Bronchial smooth muscle cell (primary cell): ENCODE measurements around the gene NHSL1. TPM values are rescaled to one million over a fixed set of nuclear protein-coding genes. Genes with fewer than 3 reads are reported as not detected.

Experiments
- total RNA-seq: library from RNA; depleted of rRNA; stranded (reverse); fragments of >200 nt; gene quantifications from 2 replicates; pipeline ENCODE4 v1.2.1, GENCODE V29; 2014

Gene NHSL1, protein sequence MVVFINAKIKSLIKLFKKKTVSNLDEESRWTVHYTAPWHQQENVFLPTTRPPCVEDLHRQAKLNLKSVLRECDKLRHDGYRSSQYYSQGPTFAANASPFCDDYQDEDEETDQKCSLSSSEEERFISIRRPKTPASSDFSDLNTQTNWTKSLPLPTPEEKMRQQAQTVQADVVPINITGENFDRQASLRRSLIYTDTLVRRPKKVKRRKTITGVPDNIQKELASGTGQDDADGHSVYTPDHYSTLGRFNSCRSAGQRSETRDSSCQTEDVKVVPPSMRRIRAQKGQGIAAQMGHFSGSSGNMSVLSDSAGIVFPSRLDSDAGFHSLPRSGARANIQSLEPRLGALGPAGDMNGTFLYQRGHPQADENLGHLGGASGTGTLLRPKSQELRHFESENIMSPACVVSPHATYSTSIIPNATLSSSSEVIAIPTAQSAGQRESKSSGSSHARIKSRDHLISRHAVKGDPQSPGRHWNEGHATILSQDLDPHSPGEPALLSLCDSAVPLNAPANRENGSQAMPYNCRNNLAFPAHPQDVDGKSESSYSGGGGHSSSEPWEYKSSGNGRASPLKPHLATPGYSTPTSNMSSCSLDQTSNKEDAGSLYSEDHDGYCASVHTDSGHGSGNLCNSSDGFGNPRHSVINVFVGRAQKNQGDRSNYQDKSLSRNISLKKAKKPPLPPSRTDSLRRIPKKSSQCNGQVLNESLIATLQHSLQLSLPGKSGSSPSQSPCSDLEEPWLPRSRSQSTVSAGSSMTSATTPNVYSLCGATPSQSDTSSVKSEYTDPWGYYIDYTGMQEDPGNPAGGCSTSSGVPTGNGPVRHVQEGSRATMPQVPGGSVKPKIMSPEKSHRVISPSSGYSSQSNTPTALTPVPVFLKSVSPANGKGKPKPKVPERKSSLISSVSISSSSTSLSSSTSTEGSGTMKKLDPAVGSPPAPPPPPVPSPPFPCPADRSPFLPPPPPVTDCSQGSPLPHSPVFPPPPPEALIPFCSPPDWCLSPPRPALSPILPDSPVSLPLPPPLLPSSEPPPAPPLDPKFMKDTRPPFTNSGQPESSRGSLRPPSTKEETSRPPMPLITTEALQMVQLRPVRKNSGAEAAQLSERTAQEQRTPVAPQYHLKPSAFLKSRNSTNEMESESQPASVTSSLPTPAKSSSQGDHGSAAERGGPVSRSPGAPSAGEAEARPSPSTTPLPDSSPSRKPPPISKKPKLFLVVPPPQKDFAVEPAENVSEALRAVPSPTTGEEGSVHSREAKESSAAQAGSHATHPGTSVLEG (N-terminal part only)
- total RNA-seq = 15.6 and 19.7 TPM in 2 replicates

DNA sequence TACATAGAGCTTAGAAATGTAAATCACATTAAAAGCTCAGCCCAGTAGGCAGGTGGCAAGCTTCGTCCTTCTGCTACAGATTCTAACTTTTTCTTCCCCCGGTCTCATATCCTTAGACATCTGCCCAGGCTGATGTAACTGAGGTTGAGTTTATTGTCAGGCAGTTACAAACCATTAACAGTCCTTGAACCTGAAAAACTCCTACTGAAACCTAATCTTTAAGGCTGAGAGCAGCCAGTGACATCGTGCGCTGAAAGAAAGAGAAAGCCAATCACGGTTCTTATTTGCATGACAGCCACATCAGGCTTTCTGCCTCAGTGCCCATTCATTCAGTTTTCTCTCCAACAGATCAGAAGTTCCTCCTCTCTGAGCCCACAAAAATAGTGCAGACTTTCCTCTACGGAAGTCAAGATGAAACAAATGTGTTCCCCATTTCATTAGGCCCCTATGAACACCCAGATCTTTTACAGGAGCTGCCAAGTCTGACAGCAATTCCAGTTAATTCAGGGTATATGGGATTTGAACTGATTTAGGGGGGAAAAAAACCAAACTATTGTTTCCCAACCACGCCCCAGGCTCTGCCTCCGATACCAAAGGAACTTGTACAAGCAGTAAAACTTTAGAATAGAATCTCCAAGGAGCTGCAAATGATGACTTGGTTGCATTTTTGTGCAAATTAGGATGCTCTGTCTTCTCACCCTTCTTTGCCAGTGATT is at the start of gene NHSL1:
NHSL1 (minus strand) TSS at position 192 of the 716 bp plus-strand sequence. CDS start 204 bp downstream, outside the sequence.

DNA sequence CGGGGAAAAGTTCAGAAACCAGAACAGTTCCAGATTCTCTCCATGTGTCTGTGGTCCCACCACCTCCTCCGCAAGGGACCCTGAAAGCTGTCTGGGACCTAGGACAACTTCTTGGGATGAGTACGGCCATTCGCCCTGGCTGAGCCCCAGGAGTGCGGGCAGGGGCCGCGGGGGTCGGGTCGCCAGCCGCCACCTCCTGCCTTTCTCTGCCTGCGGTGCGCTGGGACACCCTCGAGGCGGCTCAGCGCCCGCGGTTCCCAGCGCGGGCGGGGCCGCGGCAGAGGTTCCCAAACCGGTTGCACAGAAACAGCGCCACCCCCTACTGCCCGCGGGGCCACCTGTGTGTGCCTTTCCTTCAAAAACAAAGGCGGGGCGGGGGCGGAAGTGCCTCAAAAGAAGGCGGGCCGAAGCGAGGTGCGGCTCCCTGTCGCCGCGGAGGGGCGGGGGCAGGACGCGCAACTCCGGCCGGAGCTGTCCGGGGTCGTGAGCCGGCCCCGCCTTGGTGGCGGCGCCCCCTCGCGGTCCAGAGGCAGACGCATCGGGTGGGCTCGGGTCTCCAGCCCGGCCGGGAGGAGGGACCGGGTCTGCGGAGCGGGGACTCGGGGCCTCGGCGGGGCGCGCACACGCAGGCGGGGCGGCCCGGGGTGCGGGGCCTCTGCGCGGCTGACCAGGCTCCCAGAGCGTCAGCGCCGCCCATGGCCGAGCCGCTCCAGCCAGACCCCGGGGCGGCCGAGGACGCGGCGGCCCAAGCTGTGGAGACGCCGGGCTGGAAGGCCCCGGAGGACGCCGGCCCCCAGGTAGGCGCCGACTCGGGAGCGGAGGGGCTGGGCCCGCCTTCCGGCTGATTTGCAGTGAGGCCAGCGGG is 95.3 kb downstream of the NHSL1 start, which contains the start of gene HEBP2:
HEBP2 (plus strand) TSS at position 423 of the 865 bp plus-strand sequence; CDS start at position 696, 273 bp downstream.

DNA sequence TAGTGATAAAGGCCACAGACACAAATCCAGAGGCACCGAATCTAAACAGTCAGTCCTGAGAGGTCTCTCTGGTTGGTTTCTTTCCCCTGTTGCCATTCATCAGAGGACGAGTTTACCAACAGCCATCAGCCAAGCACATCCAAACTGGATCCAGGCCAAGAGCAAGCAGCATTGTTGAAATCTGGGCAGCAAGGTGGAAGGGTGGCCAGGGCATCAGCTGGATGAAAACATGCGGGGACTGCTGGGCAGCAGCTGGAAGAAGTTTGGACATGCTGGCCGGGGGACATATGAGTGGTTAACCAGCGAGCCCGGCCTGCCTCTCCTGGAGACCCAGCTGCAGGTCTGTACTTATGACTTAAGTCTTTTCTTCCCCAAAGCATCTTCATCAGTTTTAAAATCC is 121.5 kb downstream of the NHSL1 start, which contains the start of gene SMIM28:
SMIM28 (plus strand) TSS at position 62 of the 400 bp plus-strand sequence; CDS start at position 230, 168 bp downstream.

Other genes with a start within 250 kb of the NHSL1 start
- gene SMIM28, start 121.6 kb downstream of the NHSL1 start, total RNA-seq = not detected in 2 replicates
- gene HEBP2, start 95.3 kb downstream of the NHSL1 start, total RNA-seq = 11.2 and 24.9 TPM in 2 replicates